ENCODE data around the gene IGSF9B.

Gene IGSF9B

DNA sequence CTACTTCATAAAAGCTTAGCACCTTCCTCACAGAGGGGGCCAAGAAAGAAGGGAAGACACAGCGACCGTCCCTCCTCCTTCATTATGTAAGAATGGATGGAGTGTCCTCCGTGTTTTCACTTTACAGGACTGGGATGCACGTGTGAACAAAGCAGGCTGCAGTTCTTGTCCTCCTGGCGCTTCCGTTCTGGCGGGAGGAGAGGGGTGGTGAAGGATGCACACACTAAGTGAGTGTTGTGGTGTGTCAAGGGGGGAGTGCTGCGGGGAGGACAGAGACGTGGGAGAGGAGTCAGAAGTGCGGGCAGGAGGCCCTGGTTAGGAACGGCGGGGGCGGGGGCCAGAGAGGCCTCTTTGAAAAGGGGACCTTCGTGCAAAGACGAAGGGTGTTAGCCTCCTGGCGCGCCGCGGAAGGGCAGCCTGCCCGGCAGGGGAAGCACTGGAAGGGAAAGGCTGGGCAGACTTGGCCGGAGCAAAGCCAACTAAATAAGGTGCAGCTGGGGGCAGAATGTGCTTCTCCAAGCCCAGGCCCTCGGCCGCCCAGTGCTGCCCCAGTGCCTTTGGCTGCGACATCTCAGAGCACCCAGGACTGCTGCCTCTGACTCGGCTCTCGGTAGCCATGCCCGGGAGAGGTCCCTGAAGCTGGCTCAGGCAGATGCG, 27.0 kb upstream of the IGSF9B start:
- no peak for DNase-seq (ENCODE audit: low read depth)

DNA sequence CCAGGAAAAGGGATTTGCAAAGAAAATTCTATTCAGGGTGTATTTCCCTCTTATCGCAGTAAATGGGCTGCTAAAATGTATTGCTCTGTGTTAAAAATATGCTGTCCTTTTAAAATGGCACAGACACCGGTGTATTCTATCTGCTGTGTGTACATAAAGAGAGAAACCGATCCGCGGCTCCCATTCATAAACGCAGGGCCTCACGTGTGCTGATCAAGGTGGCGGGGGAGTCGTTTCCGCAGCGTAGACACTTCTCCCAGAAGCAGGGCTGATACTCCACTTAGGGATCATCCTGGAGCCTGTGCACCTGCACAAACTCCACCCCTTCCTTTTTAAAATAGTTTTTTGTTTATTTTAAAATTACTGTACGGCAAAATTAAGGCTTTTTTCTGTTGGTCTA, 26.1 kb upstream of the IGSF9B start:
- no peak for DNase-seq (ENCODE audit: low read depth)

DNA sequence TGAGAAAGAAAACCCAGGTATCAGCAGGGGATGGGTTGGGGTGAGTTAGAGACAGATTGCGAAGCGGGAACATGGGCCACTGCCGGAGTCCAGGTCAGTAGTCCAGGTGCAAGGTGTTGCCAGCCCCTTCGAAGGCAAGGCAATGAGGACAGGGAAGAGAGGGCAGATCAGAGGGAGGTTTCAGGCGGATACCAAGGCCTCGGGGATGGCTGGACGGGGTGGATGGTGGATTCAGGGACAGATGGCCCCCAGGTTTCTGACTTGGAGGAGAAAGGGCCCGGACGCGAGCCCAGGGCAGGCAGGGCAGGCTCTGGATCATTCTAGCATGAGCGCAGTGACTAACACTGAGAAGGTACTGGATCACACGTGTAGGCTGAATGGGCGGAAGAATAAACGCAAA, 25.4 kb upstream of the IGSF9B start:
- DNase-seq (ENCODE audit: low read depth): no peak

DNA sequence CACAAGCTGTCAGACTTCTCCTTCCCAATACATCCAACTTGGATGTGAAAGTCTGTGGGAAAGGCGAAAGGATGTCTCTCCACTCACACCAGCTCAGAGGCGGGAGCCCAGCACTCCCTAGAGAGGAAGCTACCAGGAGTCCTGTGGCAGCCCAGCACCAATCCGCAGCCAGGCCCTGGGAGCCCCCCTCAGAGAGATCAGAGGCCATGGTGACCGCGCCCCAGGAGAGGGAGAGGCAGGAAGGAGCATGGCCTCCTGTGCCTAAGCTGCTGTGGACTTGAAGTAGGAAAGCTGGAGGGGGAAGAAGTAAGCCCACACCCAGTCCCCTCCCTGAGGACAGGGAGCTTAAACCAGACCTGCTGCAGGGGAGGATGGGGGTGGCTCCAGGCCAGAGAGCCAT, 24.4 kb upstream of the IGSF9B start:
- no peak for DNase-seq (ENCODE audit: low read depth)

DNA sequence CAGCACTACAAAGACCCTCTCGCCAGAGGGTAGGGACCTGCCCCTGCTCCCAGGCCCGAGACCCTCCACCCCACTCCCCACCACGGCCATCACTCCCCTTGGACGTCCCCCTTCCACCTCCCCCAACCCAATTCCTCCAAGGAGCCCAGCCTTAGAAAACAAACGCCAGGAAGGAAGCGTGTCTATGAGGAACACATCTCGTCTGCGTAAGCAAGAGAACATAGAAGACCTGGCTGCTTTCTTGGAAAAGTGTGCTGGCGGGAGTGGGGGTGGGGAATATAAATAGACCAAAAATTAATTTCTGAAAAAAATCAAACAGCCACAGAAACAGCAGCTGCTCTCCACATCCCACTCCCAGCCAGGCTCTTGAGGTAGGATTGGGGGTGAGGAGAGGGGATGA, 23.9 kb upstream of the IGSF9B start:
- DNase-seq (ENCODE audit: low read depth): no peak

DNA sequence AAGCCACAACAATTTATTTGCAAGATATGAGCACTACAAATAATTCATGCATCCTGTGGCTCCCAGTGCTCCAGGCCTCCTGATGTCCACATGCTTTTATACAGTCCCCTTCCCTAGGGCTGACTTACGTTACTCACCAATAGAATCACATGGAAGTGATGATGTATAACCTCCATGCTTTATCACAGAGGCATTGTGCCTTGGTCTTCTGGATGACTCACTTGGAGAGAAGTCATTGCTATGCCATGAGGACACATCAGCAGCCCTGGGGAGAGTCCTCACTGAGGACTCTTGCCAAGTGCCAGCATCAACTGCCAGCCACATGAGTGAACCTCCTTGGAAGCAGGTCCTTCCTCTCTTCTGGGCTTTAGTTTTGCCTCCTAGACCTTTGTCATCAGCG, 22.0 kb upstream of the IGSF9B start:
- DNase-seq (ENCODE audit: low read depth): no peak

DNA sequence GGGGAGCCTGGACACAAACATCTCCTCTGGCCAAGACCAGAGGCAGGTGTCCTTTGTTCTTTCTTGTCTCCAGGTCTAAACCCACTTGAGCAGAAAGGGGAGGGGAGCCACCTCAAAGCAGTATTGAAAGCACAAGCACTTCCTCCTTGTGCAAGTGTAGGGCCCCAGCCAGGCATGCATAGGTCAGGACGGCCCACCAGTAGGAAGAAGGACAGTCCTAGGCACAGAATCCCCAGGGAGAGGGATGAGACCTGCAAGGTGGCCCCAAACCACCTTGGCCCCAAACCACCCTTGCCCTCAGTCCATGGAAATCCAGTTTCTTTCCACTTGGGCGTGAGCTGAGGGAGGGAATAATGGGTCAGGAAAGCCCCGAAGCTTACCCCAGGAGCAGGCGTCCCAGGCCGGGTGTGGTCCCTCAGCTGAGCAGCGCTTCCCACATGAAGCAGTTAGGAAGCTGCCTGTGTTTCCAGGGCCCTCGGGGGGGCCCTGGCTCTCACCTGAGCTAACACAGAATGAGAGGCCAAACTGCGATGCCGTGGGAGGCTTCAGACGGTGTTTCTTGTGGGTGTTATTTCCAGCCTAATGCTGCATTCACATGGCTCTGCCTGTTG, 20.4 kb upstream of the IGSF9B start:
- no peak for DNase-seq (ENCODE audit: low read depth)

DNA sequence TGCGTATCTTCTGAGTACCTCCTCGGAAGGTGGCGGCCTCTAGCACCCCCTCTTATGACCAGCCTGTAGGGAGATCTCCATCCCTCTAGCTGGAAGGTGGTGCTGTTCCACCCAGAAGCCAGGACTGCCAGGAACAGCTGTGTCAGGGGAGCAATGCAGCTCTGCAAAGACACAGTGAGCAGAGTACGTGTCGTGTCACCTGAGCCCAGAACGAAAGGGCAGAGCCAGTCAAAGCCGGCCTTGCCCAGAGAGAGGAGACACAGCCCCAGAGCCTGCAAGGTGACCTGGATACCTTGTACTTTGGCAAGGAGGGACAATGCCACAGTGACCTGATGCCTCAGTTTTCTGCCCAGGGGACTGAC, 18.7 kb upstream of the IGSF9B start:
- no peak for DNase-seq (ENCODE audit: low read depth)

DNA sequence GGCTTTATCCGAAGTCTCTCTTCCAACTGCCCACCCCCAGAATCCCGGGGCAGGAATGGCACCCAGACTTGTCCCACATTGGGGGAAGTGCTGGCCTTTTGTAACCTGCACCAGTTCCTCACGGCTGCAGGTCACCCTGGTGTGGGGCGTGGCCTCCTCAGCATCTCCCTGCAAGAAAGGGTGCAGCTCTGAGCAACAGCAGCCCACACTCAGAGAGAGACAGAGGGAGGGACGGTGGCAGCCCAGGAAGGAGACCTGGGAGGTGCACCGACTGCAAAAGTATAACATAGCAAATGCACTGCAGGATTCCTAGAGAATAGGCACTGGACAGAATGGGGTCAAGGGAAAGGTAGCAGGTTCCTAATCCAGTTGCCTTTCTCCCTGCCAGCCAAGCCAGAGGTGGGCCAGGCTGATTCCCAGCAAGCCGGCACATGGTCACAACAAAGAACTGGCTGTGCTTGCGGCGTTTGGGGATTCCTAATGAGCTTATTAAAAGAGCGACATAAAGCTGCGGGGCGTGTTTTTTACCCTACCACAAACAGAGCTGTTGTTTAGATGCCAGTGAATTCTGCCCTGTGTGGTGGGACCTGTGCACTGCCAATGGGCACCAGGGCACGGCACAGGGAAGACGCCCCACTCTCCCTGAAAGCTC, 18.2 kb upstream of the IGSF9B start:
- DNase-seq (ENCODE audit: low read depth): no peak

DNA sequence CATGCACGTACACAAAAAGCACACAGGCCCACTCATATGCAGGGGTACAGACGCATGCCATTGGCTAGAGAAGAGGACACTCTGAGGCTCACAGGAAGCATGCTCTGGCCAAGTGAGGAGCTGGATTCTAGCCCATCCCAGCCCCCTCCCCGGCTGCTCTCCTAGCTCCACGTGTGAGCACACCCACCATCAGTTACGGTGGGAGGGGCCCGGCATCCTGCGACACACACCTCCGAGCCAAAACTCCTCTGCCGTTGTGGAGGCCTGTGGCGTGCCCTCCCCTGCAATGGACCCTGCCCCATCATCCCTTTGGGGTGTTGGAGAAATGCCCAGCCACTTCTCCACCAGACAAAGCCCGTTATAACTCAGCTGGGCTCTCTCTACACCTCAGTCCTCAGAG, 15.1 kb upstream of the IGSF9B start:
- no peak for DNase-seq (ENCODE audit: low read depth)

DNA sequence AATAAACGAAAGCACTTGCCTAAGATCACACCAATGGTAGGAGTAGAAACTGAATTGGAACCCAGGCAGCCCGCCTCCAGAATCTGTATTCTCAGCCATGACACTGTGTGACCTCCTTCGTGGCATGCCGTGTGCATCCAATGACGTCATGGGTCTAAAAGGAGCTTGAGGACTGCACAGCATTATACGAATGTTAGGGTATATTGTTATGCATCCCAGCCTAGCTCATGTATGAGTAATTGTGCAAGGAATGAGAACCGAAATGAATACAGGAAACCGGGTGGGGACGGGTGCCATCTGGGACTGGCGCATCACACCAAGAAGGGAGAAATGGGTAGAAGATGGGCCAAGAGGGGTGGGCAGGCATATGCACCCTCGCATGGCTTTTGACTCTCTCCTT, 12.3 kb upstream of the IGSF9B start:
- DNase-seq (ENCODE audit: low read depth): no peak

DNA sequence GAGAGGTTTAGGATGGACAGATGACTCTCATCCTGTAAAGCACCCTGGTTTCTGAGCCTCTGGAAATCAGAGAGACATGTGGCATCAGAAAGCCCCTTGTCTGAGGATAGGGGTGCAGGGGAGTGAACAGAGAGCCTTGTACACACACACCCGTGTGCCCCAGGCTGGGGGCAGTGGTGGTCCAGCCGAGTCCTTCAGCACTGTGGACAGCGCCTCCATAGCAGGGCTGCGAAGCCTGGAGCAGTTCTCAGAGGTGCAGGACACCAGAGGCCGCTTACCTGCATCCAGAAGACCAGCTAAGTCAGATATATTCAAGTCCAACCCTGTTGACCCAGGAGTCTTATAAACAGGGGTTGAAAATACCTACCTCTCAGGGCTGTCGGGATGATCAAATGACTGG, 11.5 kb upstream of the IGSF9B start:
- no peak for DNase-seq (ENCODE audit: low read depth)

DNA sequence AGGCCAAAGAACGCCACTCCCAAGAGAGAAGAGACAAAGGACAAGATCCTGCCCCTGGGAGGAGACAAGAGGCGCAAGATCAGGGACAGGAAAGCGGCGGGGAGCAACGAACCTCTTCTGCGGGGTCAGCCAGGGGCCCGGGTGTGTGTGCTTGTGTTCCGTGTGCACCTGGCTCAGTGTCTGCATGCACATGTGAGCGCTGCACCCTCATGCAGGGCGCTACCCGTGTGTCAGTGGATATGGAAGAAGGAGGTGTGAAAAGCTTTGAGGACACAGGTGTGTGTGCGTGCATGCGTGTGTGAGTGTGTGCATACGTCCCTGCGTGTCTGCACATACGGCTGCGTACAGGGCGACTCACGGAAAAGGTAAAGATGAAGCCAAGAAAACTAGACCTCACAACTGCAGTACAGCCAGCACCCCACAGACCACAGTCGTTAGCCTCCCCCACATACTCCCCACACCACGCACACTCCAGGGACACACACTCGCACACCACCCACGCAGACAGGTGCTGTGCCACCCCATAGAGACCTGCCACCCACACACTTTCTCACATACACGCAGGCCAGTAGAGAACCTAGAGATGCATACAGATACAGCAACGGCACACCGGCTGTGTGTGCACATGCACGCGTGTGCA, 11.0 kb upstream of the IGSF9B start:
- no peak for DNase-seq (ENCODE audit: low read depth)

DNA sequence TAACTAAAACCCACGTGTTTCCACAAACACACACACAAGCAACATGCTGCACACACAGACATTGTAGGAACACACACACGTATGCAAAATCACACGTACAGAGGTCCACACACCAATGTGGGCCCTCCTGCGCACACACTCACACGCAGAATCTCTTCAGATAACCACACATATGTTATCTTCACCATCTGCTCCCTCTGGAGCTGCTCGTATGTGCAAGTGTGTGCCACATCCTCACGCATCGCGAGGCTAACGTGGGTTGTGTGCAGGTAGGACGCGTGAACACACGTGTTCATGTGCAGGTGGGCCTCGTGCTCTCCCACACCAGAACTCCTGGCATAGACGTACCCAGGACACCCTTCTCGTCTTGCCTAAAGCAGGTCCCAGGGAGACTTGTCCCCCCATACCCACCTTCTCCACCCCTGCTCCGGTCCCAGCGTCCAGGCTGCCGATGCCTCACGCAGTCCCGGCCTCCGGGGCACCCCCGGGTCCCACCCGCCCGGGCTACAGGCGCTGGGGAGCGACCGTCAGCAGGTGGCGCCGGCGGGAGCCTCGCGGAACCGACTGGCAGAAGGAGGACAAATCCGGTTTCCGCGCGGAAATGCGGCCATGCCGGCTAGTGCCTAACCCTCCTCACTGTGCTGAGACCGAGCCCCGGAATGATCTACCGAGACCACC, 10.3 kb upstream of the IGSF9B start:
- no peak for DNase-seq (ENCODE audit: low read depth)

DNA sequence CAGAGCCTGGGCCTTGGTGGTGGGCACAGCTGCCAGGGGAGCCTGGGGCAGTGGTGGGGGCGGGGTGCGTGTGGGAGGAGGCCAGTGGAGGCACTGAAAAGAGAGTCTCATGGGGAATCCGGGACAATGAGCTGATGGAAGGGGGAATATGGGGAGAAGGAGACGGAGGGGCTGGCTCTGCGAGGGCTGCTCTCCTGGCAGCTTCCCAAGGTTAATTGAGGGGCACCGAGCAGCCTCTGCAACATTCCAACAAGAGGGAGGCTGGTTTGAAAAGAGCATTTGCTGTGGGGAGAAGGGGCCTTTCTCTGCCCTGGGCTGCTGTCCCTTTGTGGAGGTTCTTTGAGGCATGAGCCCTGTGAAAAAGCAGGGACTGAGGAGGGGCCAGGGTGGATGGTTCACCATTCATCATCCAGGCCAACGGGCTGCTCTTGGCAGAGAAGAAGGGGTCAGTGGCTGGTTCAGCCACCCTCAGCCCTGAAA, 9.4 kb upstream of the IGSF9B start:
- no peak for DNase-seq (ENCODE audit: low read depth)

DNA sequence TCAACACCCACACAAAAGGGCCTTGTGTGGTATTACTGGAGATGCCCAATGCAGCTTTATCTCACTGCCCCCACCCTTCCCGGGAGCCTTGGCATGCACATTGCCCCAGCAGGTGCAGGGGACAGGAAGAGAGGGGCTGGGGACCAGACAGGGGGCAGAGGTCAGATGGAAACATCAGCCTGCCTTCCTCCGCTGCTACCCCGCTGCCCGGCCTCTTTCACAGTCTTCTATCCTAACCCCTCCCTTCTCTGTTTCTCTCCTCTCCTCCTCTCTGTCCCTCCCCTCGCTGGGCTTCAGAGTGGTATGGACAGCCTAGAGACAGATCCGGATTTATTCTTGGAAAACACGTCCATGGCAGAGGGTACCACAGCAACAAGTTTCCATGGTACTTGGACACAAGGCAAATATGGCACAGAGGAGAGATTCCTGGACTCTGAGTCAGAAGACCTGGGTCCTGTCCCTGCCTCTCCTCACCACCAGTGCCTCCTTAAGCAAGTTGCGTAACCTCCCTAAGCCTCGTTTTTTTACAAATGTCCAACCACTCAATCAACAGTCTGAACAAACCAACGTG, 8.3 kb upstream of the IGSF9B start:
- no peak for DNase-seq (ENCODE audit: low read depth)

DNA sequence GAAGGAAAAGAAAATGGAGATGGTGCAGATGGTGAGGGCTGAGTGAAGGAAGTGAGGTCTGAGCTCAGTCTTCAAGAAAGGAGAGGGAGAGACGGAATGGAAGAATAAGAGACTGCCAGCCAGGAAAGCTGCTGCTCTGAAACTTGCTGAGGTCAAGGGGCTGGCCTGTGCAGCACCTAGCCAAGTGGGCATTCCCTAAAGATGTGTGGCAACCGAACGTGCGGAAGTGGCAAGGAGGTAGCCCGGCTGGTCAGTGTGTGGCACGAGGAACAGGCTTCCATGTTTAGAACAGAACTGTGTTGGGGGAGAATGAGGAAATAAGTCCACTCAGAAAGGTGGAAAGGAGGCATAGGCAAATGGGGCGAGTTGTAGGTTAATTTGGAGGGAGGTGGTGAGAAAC, 7.6 kb upstream of the IGSF9B start:
- no peak for DNase-seq (ENCODE audit: low read depth)

DNA sequence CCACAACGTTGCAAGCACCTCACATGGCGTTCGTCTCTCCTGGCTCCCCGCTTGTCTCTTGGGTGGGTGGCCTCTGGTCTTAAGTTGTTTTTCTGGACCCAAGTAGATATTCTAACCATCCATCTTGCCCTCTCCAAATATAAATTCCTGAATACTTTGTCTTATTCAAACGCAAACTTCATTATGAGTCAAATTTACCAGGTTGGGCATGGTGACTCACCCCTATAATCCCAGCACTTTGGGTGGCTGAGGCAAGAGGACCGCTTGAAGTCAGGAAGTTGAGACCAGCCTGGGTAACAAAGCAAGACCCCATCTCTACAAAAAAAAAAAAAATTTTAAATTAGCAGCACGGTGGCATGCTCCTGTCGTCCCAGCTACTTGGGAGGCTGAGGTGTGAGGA, 5.1 kb upstream of the IGSF9B start:
- no peak for DNase-seq (ENCODE audit: low read depth)

DNA sequence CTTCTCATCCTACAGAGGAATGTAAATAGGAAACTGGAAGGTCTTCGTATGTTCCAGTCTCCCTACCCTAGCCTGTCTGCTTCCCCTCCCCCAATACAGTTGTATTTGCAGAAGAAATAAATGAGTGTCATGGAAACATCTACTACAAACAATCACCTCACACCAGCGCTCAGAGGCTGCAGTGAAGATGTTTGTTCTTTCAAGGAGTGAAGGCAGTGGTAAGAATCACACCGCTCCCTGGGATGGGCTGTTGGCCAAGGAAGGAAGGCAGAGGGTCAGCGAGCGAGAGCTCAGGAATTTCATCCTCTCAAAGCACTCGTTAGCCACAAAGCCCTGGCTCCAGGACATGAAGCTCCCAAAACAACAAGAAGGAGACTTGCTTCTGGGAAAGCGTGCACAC, 1.1 kb upstream of the IGSF9B start:
- DNase-seq (ENCODE audit: low read depth): no peak

DNA sequence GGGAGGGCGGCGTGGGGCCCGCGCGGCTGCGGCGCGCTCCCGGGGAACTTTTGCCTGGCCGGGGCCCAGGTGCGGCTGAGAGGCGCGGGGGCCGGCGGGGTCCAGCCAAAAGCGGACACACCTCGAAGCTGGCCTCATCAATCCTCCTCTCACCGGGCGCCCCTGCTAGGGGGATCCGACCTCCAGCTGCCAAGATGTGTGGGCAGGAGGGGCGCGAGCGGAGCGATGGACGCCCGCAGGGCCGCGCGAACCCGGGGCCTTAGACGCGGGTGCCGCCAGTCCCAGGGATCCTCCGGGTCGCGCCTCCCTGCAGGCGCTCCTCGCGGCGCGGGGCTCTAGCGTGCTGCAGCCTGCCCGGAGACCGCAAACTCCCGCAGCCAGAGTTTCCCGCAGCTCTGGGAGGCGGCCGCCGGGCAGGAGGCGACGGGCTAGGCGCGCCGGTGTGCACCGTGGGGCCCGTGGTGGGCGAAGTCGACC, 785 bp downstream of the IGSF9B start:
- DNase-seq (ENCODE audit: low read depth): no peak

DNA sequence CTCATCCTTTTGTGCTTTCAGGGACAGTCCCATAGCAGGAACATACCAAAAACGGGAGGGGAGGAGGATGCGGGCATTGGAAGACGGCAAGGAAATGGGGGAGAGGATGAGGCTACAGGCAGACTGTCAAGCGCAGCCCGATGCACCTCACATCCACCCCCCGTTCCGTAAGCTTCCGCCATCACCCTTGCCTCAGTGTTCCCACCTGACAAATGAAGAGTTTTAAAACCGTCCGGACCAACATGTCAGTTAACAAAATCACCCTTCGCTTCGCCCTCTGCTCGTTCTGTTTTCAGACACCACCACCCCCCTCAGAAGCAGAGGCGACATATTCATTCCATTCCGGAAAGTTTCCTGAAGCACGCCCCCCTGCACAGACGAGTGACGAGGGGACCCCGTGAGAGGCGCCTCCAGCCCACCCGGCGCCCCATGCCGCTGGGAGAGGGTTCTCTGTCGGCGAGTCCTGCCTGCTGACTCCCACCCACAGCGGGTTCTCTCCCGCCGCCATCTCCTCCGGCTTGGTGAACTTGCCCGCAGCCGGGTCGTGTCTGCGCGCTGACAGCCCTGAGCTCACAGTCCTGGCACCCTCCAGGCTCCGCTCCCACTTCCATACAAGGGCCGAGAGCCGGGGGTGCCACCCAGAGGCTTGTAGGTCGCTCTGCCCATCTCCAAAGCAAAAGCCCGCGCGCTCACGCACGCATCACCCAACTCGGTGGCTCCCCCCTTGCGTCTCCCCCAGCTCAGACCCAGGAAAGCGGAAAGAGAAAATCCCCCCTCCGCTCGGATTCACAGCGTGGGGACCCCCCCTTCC, 1.5 kb downstream of the IGSF9B start:
- no peak for DNase-seq (ENCODE audit: low read depth)
